Muscle of leg (tissue), 11 donors: ENCODE data around the gene SSU72. TPM values are rescaled to one million over a fixed set of nuclear protein-coding genes. Genes with fewer than 3 reads are reported as not detected.
"Not testable (repeated sequence)": the region's sequence is repeated elsewhere in the genome, so short reads cannot be mapped to it uniquely, and the experiment has no call there.

ENCODE experiments used
- DNase-seq: peaks from one replicate; pipeline ENCODE4 v3.0.0; 2013
- H3K27ac ChIP-seq: one replicate; pipeline ENCODE4 v1.5.1; 2013; ENCODE audit warnings: mild to moderate bottlenecking, low read length, control low read depth
- H3K27me3 ChIP-seq: one replicate; pipeline ENCODE4 v1.6.1; 2013; ENCODE audit warnings: low read length; ENCODE audit not compliant: control insufficient read depth, insufficient read depth
- H3K36me3 ChIP-seq: one replicate; pipeline ENCODE4 v1.6.1; 2013; ENCODE audit warnings: low read length; ENCODE audit not compliant: control insufficient read depth, insufficient read depth
- H3K4me1 ChIP-seq: one replicate; pipeline ENCODE4 v1.6.1; 2013; ENCODE audit warnings: low read length; ENCODE audit not compliant: control insufficient read depth, insufficient read depth
- H3K4me3 ChIP-seq: one replicate; pipeline ENCODE4 v1.5.1; 2013; ENCODE audit warnings: low read length, control low read depth
- H3K9me3 ChIP-seq: replicated peaks from 2 replicates; pipeline ENCODE4 v1.6.1; 2013; ENCODE audit warnings: low read depth, low read length; ENCODE audit not compliant: control insufficient read depth
- WGBS: methylation state at CpG from one replicate; pipeline ENCODE4 v1.1.5; 2013; ENCODE audit warnings: missing lambda C conversion rate; ENCODE audit not compliant: insufficient coverage; 5-methylcytosine and 5-hydroxymethylcytosine counted together
- polyA plus RNA-seq, 8 donors: library from polyadenylated mRNA; unstranded; fragments of 120-200 nt; gene quantifications; one replicate each; pipeline versions ENCODE4 v1.2.1 to v1.2.3, GENCODE V29; 2013; ENCODE audit warnings: inconsistent platforms in 1 of 8, low replicate concordance in 1 of 8; ENCODE audit not compliant: insufficient read length in 8 of 8, insufficient read depth in 1 of 8
- total RNA-seq: library from RNA; stranded (reverse); fragments of 120-200 nt; gene quantifications from one replicate; pipeline ENCODE4 v1.2.4, GENCODE V29; 2013

SSU72 gene
- total and polyA plus RNA-seq, 9 donors = 38.0 to 106 (median 92.1) TPM

- 83% methylated on average over 15 of the region's 15 CpGs for WGBS
- H3K27ac ChIP-seq = no peak overlapping the region
- H3K36me3 ChIP-seq = peaks cover 28% of the 10 kb centered on the region
- H3K4me3 ChIP-seq = no peak overlapping the region
- H3K27me3 ChIP-seq = no peaks in the 10 kb centered on the region
- no peak for DNase-seq
- peaks cover under 1% of the 10 kb centered on the region for H3K9me3 ChIP-seq
- H3K4me1 ChIP-seq = peaks cover 32% of the 10 kb centered on the region
These were observed 37.6 kb downstream of the SSU72 start for GRCh38 chr1:1536938-1537546.

GRCh38 chr1:1536019-1536937, 38.4 kb downstream of the SSU72 start:
- Histone ChIP-seq H3K4me1 (peaks cover 31% of the 10 kb centered on the region), H3K36me3 (peaks cover 21% of the 10 kb centered on the region), H3K4me3 (no peak overlapping the region), H3K27me3 (no peaks in the 10 kb centered on the region), H3K27ac (no peak overlapping the region), H3K9me3 (peaks cover 5% of the 10 kb centered on the region)
- no peak for DNase-seq
- 69% methylated on average over 48 of the region's 48 CpGs for WGBS

GRCh38 chr1:1535201-1536018, 39.3 kb downstream of the SSU72 start:
- 89% methylated on average over 54 of the region's 66 CpGs for WGBS

GRCh38 chr1:1534401-1535154, 40.1 kb downstream of the SSU72 start:
- WGBS = 67% methylated on average over 13 of the region's 31 CpGs
- Histone ChIP-seq H3K9me3 (peaks cover 5% of the 10 kb centered on the region), H3K27me3 (no peaks in the 10 kb centered on the region), H3K27ac (no peak overlapping the region), H3K4me1 (peaks cover 23% of the 10 kb centered on the region), H3K4me3 (no peak overlapping the region), H3K36me3 (peaks cover 26% of the 10 kb centered on the region)
- no peak for DNase-seq

More at GRCh38 chr1:1535201-1536018, 39.3 kb downstream of the SSU72 start:
- H3K27ac ChIP-seq = no peak overlapping the region
- H3K4me1 ChIP-seq = peaks cover 24% of the 10 kb centered on the region
- H3K27me3 ChIP-seq = no peaks in the 10 kb centered on the region
- no peak overlapping the region for H3K4me3 ChIP-seq
- DNase-seq = no peak
- peaks cover 5% of the 10 kb centered on the region for H3K9me3 ChIP-seq
- peaks cover 20% of the 10 kb centered on the region for H3K36me3 ChIP-seq

- Histone ChIP-seq H3K4me1 (peaks cover 16% of the 10 kb centered on the region), H3K36me3 (peaks cover 32% of the 10 kb centered on the region)
- not testable (repeated sequence) for H3K4me3 ChIP-seq, H3K27me3 ChIP-seq, H3K27ac ChIP-seq, DNase-seq, H3K9me3 ChIP-seq
- 56% methylated on average over 14 of the region's 18 CpGs for WGBS
These were observed 40.8 kb downstream of the SSU72 start for GRCh38 chr1:1533894-1534291.

- H3K4me3 ChIP-seq, H3K27me3 ChIP-seq, H3K9me3 ChIP-seq, H3K27ac ChIP-seq, DNase-seq: not testable (repeated sequence)
- Histone ChIP-seq H3K36me3 (peaks cover 34% of the 10 kb centered on the region), H3K4me1 (peaks cover 14% of the 10 kb centered on the region)
- WGBS = 92% methylated on average over 7 of the region's 22 CpGs
These were observed 41.3 kb downstream of the SSU72 start for GRCh38 chr1:1533176-1533893.

GRCh38 chr1:1531947-1532346, 42.7 kb downstream of the SSU72 start:
- H3K27ac ChIP-seq = no peak overlapping the region
- H3K4me3 ChIP-seq = no peak overlapping the region
- WGBS = 100% methylated on average over 2 of the region's 4 CpGs
- peaks cover 34% of the 10 kb centered on the region for H3K36me3 ChIP-seq
- peaks cover 5% of the 10 kb centered on the region for H3K9me3 ChIP-seq
- H3K4me1 ChIP-seq = peaks cover 11% of the 10 kb centered on the region
- DNase-seq = no peak
- no peaks in the 10 kb centered on the region for H3K27me3 ChIP-seq

- no peak for DNase-seq
These were observed 44.7 kb downstream of the SSU72 start for GRCh38 chr1:1529936-1530335.

GRCh38 chr1:1529321-1529720, 45.3 kb downstream of the SSU72 start:
- WGBS = 98% methylated on average over 12 of the region's 18 CpGs
- DNase-seq = no peak
- H3K9me3 ChIP-seq = peaks cover 5% of the 10 kb centered on the region
- H3K27me3 ChIP-seq = no peaks in the 10 kb centered on the region
- peaks cover 41% of the 10 kb centered on the region for H3K36me3 ChIP-seq
- H3K27ac ChIP-seq = no peak overlapping the region
- peaks cover 3% of the 10 kb centered on the region for H3K4me1 ChIP-seq
- no peak overlapping the region for H3K4me3 ChIP-seq

More at GRCh38 chr1:1529936-1530335, 44.7 kb downstream of the SSU72 start:
- peaks cover 3% of the 10 kb centered on the region for H3K4me1 ChIP-seq
- H3K36me3 ChIP-seq = peaks cover 38% of the 10 kb centered on the region
- H3K9me3 ChIP-seq = peaks cover 5% of the 10 kb centered on the region
- H3K27me3 ChIP-seq = no peaks in the 10 kb centered on the region
- no peak overlapping the region for H3K4me3 ChIP-seq
- WGBS = 100% methylated on average over 3 of the region's 8 CpGs
- H3K27ac ChIP-seq = no peak overlapping the region
